ENCODE measurements around the gene GPD1L.

Gene GPD1L

GRCh38 chr3:32180141-32180784, 73.8 kb downstream of the GPD1L start:
- no peaks in the 10 kb centered on the region for H3K27me3 ChIP-seq (ENCODE audit: low read depth, low read length)
- peak overlapping the region; percentile 9; the same call in 1 of the 2 replicates for H3K4me2 ChIP-seq (ENCODE audit: low read length)
- H3K27ac ChIP-seq (ENCODE audit: low read length), result no peak overlapping the region
- 0 out of 2 replicates have a peak, but pooled peaks cover 16% of the 10 kb centered on the region for H3K4me1 ChIP-seq (ENCODE audit: low read length)
- H3K9ac ChIP-seq (ENCODE audit: low read length), result no peak overlapping the region
- no peaks in the 10 kb centered on the region for H3K9me3 ChIP-seq (ENCODE audit: insufficient read depth, low read length)
- TF ChIP-seq EZH2phosphoT487 (IDR thresholded peaks at IDR 0.05; ENCODE audit: low read depth) (no peak), CTCF (IDR thresholded peaks at IDR 0.05; ENCODE audit: low read depth, low read length) (no peak)
- H3K36me3 ChIP-seq (replicated peaks; ENCODE audit: low read depth, low read length), result no peaks in the 10 kb centered on the region
- no peaks in the 10 kb centered on the region for H4K20me1 ChIP-seq (ENCODE audit: insufficient read depth, low read length)
- no peaks in the 10 kb centered on the region for H3K79me2 ChIP-seq (ENCODE audit: low read length)
- 0 out of 2 replicates have a peak overlapping the region, but pooled peaks have one; percentile 2 for H2AFZ ChIP-seq (ENCODE audit: low read depth, low read length)
- no peak overlapping the region for H3K4me3 ChIP-seq (ENCODE audit: low read length)

- Histone ChIP-seq H3K79me2 (ENCODE audit: low read length) (no peaks in the 10 kb centered on the region), H4K20me1 (ENCODE audit: insufficient read depth, low read length) (no peaks in the 10 kb centered on the region), H2AFZ (ENCODE audit: low read depth, low read length) (no peak overlapping the region), H3K27ac (ENCODE audit: low read length) (no peak overlapping the region), H3K4me3 (ENCODE audit: low read length) (no peak overlapping the region), H3K36me3 (replicated peaks; ENCODE audit: low read depth, low read length) (no peaks in the 10 kb centered on the region), H3K9ac (ENCODE audit: low read length) (no peak overlapping the region), H3K4me2 (ENCODE audit: low read length) (no peak overlapping the region), H3K4me1 (ENCODE audit: low read length) (0 out of 2 replicates have a peak, but pooled peaks cover 16% of the 10 kb centered on the region), H3K9me3 (ENCODE audit: insufficient read depth, low read length) (no peaks in the 10 kb centered on the region), H3K27me3 (ENCODE audit: low read depth, low read length) (peaks cover 4% of the 10 kb centered on the region; the same call in 1 of the 2 replicates)
- TF ChIP-seq CTCF (IDR thresholded peaks at IDR 0.05; ENCODE audit: low read depth, low read length) (no peak), EZH2phosphoT487 (IDR thresholded peaks at IDR 0.05; ENCODE audit: low read depth) (no peak)
These were observed 74.9 kb downstream of the GPD1L start for GRCh38 chr3:32181365-32181764.

- Histone ChIP-seq H3K4me1 (ENCODE audit: low read length) (0 out of 2 replicates have a peak, but pooled peaks cover 16% of the 10 kb centered on the region), H3K27me3 (ENCODE audit: low read depth, low read length) (peaks cover 4% of the 10 kb centered on the region; the same call in 1 of the 2 replicates), H3K4me3 (ENCODE audit: low read length) (no peak overlapping the region), H3K36me3 (replicated peaks; ENCODE audit: low read depth, low read length) (no peaks in the 10 kb centered on the region), H2AFZ (ENCODE audit: low read depth, low read length) (no peak overlapping the region), H3K9ac (ENCODE audit: low read length) (no peak overlapping the region), H3K9me3 (ENCODE audit: insufficient read depth, low read length) (no peaks in the 10 kb centered on the region), H3K27ac (ENCODE audit: low read length) (no peak overlapping the region), H3K79me2 (ENCODE audit: low read length) (no peaks in the 10 kb centered on the region), H3K4me2 (ENCODE audit: low read length) (no peak overlapping the region), H4K20me1 (ENCODE audit: insufficient read depth, low read length) (no peaks in the 10 kb centered on the region)
- TF ChIP-seq CTCF (IDR thresholded peaks at IDR 0.05; ENCODE audit: low read depth, low read length) (no peak), EZH2phosphoT487 (IDR thresholded peaks at IDR 0.05; ENCODE audit: low read depth) (no peak)
These were observed 75.4 kb downstream of the GPD1L start for GRCh38 chr3:32181796-32182195.

GRCh38 chr3:32184187-32184730, 77.8 kb downstream of the GPD1L start:
- H3K27me3 ChIP-seq (ENCODE audit: low read depth, low read length), result peaks cover 4% of the 10 kb centered on the region; the same call in 1 of the 2 replicates
- TF ChIP-seq EZH2phosphoT487 (IDR thresholded peaks at IDR 0.05; ENCODE audit: low read depth), result no peak
- no peak for TF ChIP-seq CTCF (IDR thresholded peaks at IDR 0.05; ENCODE audit: low read depth, low read length)
- 0 out of 2 replicates have a peak, but pooled peaks cover 8% of the 10 kb centered on the region for H3K4me1 ChIP-seq (ENCODE audit: low read length)
- H3K9ac ChIP-seq (ENCODE audit: low read length), result no peak overlapping the region
- no peaks in the 10 kb centered on the region for H4K20me1 ChIP-seq (ENCODE audit: insufficient read depth, low read length)
- H3K4me2 ChIP-seq (ENCODE audit: low read length), result no peak overlapping the region
- no peaks in the 10 kb centered on the region for H3K79me2 ChIP-seq (ENCODE audit: low read length)
- no peak overlapping the region for H2AFZ ChIP-seq (ENCODE audit: low read depth, low read length)
- no peak overlapping the region for H3K4me3 ChIP-seq (ENCODE audit: low read length)
- H3K9me3 ChIP-seq (ENCODE audit: insufficient read depth, low read length), result no peaks in the 10 kb centered on the region
- no peaks in the 10 kb centered on the region for H3K36me3 ChIP-seq (replicated peaks; ENCODE audit: low read depth, low read length)
- no peak overlapping the region for H3K27ac ChIP-seq (ENCODE audit: low read length)

All from OCI-LY3 (cell line).